Neural cell (in vitro differentiated cells): ENCODE results near the gene FAM171A1. TPM values are rescaled to one million over a fixed set of nuclear protein-coding genes. Genes with fewer than 3 reads are reported as not detected.
A peak's percentile ranks its signal among the peaks of the same experiment; 100 is the strongest.

Source experiments
- H2AFZ ChIP-seq: fragments of 200-600, 300-800 bp; sonication (generic), shearing (Covaris generic); 2 replicates; pipeline ENCODE4 v1.6.0; 2014; ENCODE audit warnings: low read depth, mild to moderate bottlenecking, antibody characterized with exemption, low read length, moderate library complexity
- H3F3A ChIP-seq: fragments of 200-600 bp; shearing (Covaris generic); 2 replicates; pipeline ENCODE4 v1.6.1; 2016; ENCODE audit warnings: mild to moderate bottlenecking, moderate library complexity, mixed read lengths, antibody characterized with exemption, low read length; ENCODE audit not compliant: insufficient read depth, poor library complexity, severe bottlenecking
- H3K27ac ChIP-seq: fragments of 200-600, 300-800 bp; sonication (generic), shearing (Covaris generic); 2 replicates; pipeline ENCODE4 v1.5.1; 2014; ENCODE audit warnings: mild to moderate bottlenecking, low read length, moderate library complexity
- H3K27me3 ChIP-seq: fragments of 300-800, 200-600 bp; sonication (generic), shearing (Covaris generic); 2 replicates; pipeline ENCODE4 v1.6.0; 2014; ENCODE audit warnings: mild to moderate bottlenecking, low read depth, low read length, moderate library complexity; ENCODE audit not compliant: insufficient read depth
- H3K36me3 ChIP-seq: fragments of 300-800, 200-600 bp; sonication (generic), shearing (Covaris generic); 2 replicates; pipeline ENCODE4 v1.5.1; 2014; ENCODE audit warnings: mild to moderate bottlenecking, antibody characterized with exemption, low read length, moderate library complexity; ENCODE audit not compliant: insufficient read depth
- H3K4me2 ChIP-seq: fragments of 300-800, 200-600 bp; sonication (generic), shearing (Covaris generic); 2 replicates; pipeline ENCODE4 v1.6.0; 2014; ENCODE audit warnings: mild to moderate bottlenecking, low read length
- H3K4me3 ChIP-seq: fragments of 300-800, 200-600 bp; sonication (generic), shearing (Covaris generic); 2 replicates; pipeline ENCODE4 v1.5.1; 2014; ENCODE audit warnings: mild to moderate bottlenecking, low read length, moderate library complexity
- H3K79me2 ChIP-seq: fragments of 200-600 bp; shearing (Covaris generic); replicated peaks from 2 replicates; pipeline ENCODE4 v1.6.0; 2014; ENCODE audit warnings: mild to moderate bottlenecking, low read length, moderate library complexity; ENCODE audit not compliant: insufficient read depth
- H3K9ac ChIP-seq: fragments of 300-800, 200-600 bp; sonication (generic), shearing (Covaris generic); 2 replicates; pipeline ENCODE4 v1.6.1; 2016; ENCODE audit warnings: mild to moderate bottlenecking, low read length, mixed read lengths
- H3K9me2 ChIP-seq: fragments of 200-600 bp; shearing (Covaris generic); 2 replicates; pipeline ENCODE4 v1.6.1; 2016; ENCODE audit warnings: mild to moderate bottlenecking, low read length, mixed read lengths; ENCODE audit not compliant: insufficient read depth
- H3K9me3 ChIP-seq: fragments of 200-600, 300-800 bp; sonication (generic), shearing (Covaris generic); 2 replicates; pipeline ENCODE4 v1.6.1; 2016; ENCODE audit warnings: mild to moderate bottlenecking, mixed run types, low read length, moderate library complexity, mixed read lengths
- H4K20me1 ChIP-seq: fragments of 200-600 bp; shearing (Covaris generic); 2 replicates; pipeline ENCODE4 v1.6.1; 2016; ENCODE audit warnings: mild to moderate bottlenecking, mixed run types; ENCODE audit not compliant: insufficient read depth
- EP300 ChIP-seq: fragments of 450-650 bp; conservative IDR thresholded peaks from 2 replicates; pipeline ENCODE4 v1.6.1; 2014; ENCODE audit warnings: antibody characterized with exemption, mild to moderate bottlenecking, moderate library complexity; ENCODE audit not compliant: poor library complexity, severe bottlenecking
- EZH2 ChIP-seq: fragments of 200-600, 300-800 bp; shearing (Covaris generic), sonication (generic); IDR thresholded peaks from 2 replicates; pipeline ENCODE4 v1.6.1; 2014; ENCODE audit warnings: antibody characterized with exemption, low read length, borderline replicate concordance, mild to moderate bottlenecking; ENCODE audit not compliant: insufficient read depth, poor library complexity, severe bottlenecking
- MXI1 ChIP-seq: fragments of 450-650 bp; conservative IDR thresholded peaks from 2 replicates; pipeline ENCODE4 v1.6.1; 2014; ENCODE audit warnings: antibody characterized with exemption, mild to moderate bottlenecking; ENCODE audit not compliant: poor library complexity, severe bottlenecking
- POLR2AphosphoS5 ChIP-seq: IDR thresholded peaks from 2 replicates; pipeline ENCODE4 v1.6.1; 2012
- RAD21 ChIP-seq: fragments of 450-650 bp; conservative IDR thresholded peaks from 2 replicates; pipeline ENCODE4 v1.6.1; 2014; ENCODE audit warnings: antibody characterized with exemption, mild to moderate bottlenecking, moderate library complexity
- SMC3 ChIP-seq: fragments of 450-650 bp; conservative IDR thresholded peaks from 2 replicates; pipeline ENCODE4 v1.6.1; 2014; ENCODE audit warnings: antibody characterized with exemption, mild to moderate bottlenecking, moderate library complexity; ENCODE audit not compliant: poor library complexity
- TAF1 ChIP-seq: IDR thresholded peaks from 2 replicates; pipeline ENCODE4 v1.6.1; 2012; ENCODE audit warnings: low read depth
- polyA plus RNA-seq: library from polyadenylated mRNA; depleted of rRNA; stranded (reverse); fragments of >200 nt; gene quantifications from 2 replicates; pipeline ENCODE4 v1.2.3, GENCODE V29; 2014
- TF ChIP-seq, protein P1 (sequence below): fragments of 450-650 bp; IDR thresholded peaks from 2 replicates; pipeline ENCODE4 v1.5.1; 2014; ENCODE audit warnings: antibody characterized with exemption, mild to moderate bottlenecking, moderate library complexity; ENCODE audit not compliant: poor library complexity, severe bottlenecking
- TF ChIP-seq, protein P2 (sequence below): IDR thresholded peaks from 2 replicates; pipeline ENCODE4 v1.6.1; 2012; ENCODE audit warnings: borderline replicate concordance

Gene FAM171A1
- polyA plus RNA-seq, 1 donor from 2014 or later, result 28.8 TPM

DNA sequence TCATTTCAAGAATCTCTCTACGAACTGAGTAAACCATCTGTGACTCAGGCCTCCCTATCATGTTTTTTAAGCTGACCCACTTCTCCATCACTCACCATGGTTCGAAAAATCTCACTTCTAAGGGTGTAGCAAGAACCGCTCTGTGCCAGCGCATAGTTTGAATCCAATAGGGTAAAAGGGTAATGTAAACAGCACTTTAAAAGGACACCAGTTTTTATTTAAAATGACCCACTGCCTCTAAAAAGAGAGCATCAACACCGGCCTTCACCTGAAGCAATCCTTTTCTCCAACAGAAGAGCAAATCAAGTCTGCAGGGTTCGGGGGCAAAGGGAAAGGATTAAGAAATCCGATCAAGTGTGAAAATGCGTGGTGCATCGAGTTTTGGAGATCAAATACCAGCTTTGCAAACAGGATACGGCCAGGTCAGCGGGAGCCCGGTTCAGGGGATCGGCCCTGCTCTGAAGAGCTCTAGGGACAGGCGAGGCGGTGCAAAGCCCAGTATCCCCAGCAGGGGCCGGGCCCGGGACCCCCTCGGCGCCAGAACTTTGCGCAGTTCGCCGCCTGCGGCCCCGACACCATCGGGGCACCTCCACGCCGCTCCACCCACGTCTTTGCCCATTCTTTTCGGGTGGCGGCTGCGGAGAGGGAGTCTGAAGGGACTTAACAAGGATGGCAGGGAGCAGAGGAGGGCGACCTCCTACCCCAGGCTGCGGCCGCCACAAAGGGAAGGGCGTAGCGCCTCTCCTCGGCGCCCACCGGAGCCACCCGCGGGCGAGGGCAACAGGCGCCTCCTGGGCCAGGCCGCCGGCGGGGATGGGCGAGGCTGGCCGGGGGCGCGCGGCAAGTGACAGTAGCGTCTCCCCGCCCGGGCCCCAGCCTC is 203.4 kb downstream of the FAM171A1 start:
- H3K9ac ChIP-seq, result peak overlapping the region; percentile 74
- H3K4me2 ChIP-seq, result peak overlapping the region; percentile 97
- no peaks in the 10 kb centered on the region for H3K36me3 ChIP-seq
- H3F3A ChIP-seq, result no peaks in the 10 kb centered on the region
- no peaks in the 10 kb centered on the region for H3K9me2 ChIP-seq
- H3K27ac ChIP-seq, result no peak overlapping the region
- no peaks in the 10 kb centered on the region for H3K9me3 ChIP-seq
- no peaks in the 10 kb centered on the region for H4K20me1 ChIP-seq
- H3K4me3 ChIP-seq, result peak overlapping the region; percentile 95
- no peaks in the 10 kb centered on the region for H3K27me3 ChIP-seq
- H3K79me2 ChIP-seq, result peaks cover 8% of the 10 kb centered on the region
- H2AFZ ChIP-seq, result peak overlapping the region; percentile 18
- TF ChIP-seq, protein P1, sequence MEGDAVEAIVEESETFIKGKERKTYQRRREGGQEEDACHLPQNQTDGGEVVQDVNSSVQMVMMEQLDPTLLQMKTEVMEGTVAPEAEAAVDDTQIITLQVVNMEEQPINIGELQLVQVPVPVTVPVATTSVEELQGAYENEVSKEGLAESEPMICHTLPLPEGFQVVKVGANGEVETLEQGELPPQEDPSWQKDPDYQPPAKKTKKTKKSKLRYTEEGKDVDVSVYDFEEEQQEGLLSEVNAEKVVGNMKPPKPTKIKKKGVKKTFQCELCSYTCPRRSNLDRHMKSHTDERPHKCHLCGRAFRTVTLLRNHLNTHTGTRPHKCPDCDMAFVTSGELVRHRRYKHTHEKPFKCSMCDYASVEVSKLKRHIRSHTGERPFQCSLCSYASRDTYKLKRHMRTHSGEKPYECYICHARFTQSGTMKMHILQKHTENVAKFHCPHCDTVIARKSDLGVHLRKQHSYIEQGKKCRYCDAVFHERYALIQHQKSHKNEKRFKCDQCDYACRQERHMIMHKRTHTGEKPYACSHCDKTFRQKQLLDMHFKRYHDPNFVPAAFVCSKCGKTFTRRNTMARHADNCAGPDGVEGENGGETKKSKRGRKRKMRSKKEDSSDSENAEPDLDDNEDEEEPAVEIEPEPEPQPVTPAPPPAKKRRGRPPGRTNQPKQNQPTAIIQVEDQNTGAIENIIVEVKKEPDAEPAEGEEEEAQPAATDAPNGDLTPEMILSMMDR, result peak; percentile 60
- no peak for TF ChIP-seq POLR2AphosphoS5
- no peak for TF ChIP-seq TAF1
- TF ChIP-seq RAD21, result no peak
- no peak for TF ChIP-seq SMC3

DNA sequence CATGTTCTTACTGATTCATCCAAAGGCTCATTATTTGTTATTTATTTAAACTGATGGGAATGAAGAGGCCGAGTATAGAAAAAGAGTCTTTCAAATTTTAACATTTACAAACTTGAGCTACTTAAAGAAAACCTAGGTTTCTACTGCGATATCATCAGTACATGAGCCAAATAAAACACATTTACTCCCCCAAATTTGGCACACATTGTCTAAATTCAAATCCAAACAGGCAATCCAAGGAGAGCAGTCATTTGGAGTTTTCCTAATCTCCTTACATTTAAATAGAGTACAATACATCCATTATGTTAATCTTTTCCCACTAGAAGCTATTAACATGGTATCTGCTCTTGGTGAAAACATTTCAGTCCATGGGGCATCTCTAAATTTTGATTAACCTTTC is 204.8 kb downstream of the FAM171A1 start:
- peaks cover 11% of the 10 kb centered on the region for H3K79me2 ChIP-seq
- H3K4me3 ChIP-seq, result peak overlapping the region; percentile 95
- peak overlapping the region; percentile 11 for H3K9ac ChIP-seq
- no peak overlapping the region for H3K27ac ChIP-seq
- no peak overlapping the region for H2AFZ ChIP-seq
- no peaks in the 10 kb centered on the region for H3K27me3 ChIP-seq
- no peaks in the 10 kb centered on the region for H3F3A ChIP-seq
- no peaks in the 10 kb centered on the region for H3K9me3 ChIP-seq
- no peaks in the 10 kb centered on the region for H3K9me2 ChIP-seq
- H3K36me3 ChIP-seq, result no peaks in the 10 kb centered on the region
- no peaks in the 10 kb centered on the region for H4K20me1 ChIP-seq
- peak overlapping the region; percentile 97 for H3K4me2 ChIP-seq
- TF ChIP-seq EZH2 (no peak), RAD21 (no peak), EP300 (no peak), SMC3 (no peak), TAF1 (no peak), POLR2AphosphoS5 (no peak), MXI1 (no peak)
- TF ChIP-seq, protein P2, sequence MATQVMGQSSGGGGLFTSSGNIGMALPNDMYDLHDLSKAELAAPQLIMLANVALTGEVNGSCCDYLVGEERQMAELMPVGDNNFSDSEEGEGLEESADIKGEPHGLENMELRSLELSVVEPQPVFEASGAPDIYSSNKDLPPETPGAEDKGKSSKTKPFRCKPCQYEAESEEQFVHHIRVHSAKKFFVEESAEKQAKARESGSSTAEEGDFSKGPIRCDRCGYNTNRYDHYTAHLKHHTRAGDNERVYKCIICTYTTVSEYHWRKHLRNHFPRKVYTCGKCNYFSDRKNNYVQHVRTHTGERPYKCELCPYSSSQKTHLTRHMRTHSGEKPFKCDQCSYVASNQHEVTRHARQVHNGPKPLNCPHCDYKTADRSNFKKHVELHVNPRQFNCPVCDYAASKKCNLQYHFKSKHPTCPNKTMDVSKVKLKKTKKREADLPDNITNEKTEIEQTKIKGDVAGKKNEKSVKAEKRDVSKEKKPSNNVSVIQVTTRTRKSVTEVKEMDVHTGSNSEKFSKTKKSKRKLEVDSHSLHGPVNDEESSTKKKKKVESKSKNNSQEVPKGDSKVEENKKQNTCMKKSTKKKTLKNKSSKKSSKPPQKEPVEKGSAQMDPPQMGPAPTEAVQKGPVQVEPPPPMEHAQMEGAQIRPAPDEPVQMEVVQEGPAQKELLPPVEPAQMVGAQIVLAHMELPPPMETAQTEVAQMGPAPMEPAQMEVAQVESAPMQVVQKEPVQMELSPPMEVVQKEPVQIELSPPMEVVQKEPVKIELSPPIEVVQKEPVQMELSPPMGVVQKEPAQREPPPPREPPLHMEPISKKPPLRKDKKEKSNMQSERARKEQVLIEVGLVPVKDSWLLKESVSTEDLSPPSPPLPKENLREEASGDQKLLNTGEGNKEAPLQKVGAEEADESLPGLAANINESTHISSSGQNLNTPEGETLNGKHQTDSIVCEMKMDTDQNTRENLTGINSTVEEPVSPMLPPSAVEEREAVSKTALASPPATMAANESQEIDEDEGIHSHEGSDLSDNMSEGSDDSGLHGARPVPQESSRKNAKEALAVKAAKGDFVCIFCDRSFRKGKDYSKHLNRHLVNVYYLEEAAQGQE, result no peak
- TF ChIP-seq, protein P1, result no peak
